ENCODE measurements around the gene AVPR2.

AVPR2 gene

DNA sequence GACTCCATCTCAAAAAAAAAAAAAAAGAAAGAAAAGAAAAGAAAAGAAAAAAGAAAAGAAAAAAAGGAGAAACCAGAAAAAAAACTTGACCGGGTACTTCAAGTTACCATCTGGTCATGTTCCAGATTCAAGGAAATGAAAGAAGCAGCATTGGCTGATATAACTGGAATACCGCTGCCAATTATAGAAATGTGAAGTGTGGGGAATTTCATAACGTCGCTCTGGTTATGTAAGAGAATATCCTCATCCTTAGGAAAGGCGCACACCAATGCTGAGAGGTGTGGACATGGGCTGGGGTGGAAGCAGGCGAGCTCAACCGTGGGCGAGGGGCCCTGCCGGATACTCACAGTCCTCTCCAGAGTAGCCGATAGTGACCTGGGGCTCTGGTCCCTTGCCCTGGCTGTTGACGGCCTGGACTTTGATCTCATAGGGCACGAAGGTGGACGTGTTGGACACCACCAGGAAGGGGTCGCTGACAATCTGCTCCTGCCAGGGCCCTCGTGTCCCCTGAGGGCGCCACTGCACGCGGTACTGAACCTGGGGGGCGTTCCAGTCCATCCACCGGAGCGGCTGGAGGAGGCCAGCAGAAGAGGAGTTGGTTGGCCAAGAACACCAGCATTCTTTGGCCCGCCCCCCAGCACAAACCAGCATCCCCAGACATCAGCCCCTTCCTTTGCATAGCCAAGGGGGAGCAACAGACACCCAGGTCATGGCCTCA lies 38.0 kb upstream of the AVPR2 start:
- ChIA-PET POLR2A (no interaction called here), CTCF (no interaction called here)
- Histone ChIP-seq H3K36me3 (ENCODE audit: control insufficient read depth in 2 of 2, insufficient read depth in 1 of 2, low read length in 2 of 2) (no peaks in the 10 kb centered on the region), H3K4me1 (ENCODE audit: control insufficient read depth, insufficient read depth, low read length) (no peaks in the 10 kb centered on the region), H3K9me3 (ENCODE audit: control insufficient read depth, insufficient read depth, low read depth, low read length) (no peaks in the 10 kb centered on the region), H3K4me3 (ENCODE audit: low read depth, low read length) (no peak overlapping the region), H3K27ac (ENCODE audit: extremely low read depth, low read depth, low read length) (no peak overlapping the region)
- TF ChIP-seq REST (tag by site-specific recombination; IDR thresholded peaks at IDR 0.05): no peak
- TF ChIP-seq ZNF214 (tag by site-specific recombination; IDR thresholded peaks at IDR 0.05; ENCODE audit: borderline replicate concordance): no peak
- no peak for TF ChIP-seq ZNF658 (tag by site-specific recombination; IDR thresholded peaks at IDR 0.05)
- no peak for TF ChIP-seq ZNF274 (IDR thresholded peaks at IDR 0.05; ENCODE audit: low read length)
- TF ChIP-seq ZNF274 (tag by site-specific recombination; IDR thresholded peaks at IDR 0.05; ENCODE audit: borderline replicate concordance): no peak
- TF ChIP-seq SP3 (tag by site-specific recombination; IDR thresholded peaks at IDR 0.05): no peak
- TF ChIP-seq ZNF670 (tag by site-specific recombination; IDR thresholded peaks at IDR 0.05; ENCODE audit: low read depth): no peak
- TF ChIP-seq YY1 (tag by site-specific recombination; IDR thresholded peaks at IDR 0.05): no peak
- TF ChIP-seq ZNF521 (tag by site-specific recombination; IDR thresholded peaks at IDR 0.05): no peak
- TF ChIP-seq ZNF707 (tag by site-specific recombination; IDR thresholded peaks at IDR 0.05): no peak
- TF ChIP-seq ZNF24 (tag by site-specific recombination; IDR thresholded peaks at IDR 0.05): no peak
- no peak for TF ChIP-seq TSHZ1 (tag by site-specific recombination; IDR thresholded peaks at IDR 0.05; ENCODE audit: borderline replicate concordance)
- TF ChIP-seq ZNF133 (tag by site-specific recombination; IDR thresholded peaks at IDR 0.05): no peak
- TF ChIP-seq ZNF549 (tag by site-specific recombination; IDR thresholded peaks at IDR 0.05): no peak
- TF ChIP-seq ZNF571 (tag by site-specific recombination; IDR thresholded peaks at IDR 0.05): no peak
- TF ChIP-seq PRDM6 (tag by site-specific recombination; IDR thresholded peaks at IDR 0.05): no peak
- TF ChIP-seq ZNF239 (tag by site-specific recombination; IDR thresholded peaks at IDR 0.05): no peak
- no peak for TF ChIP-seq ZNF530 (tag by site-specific recombination; IDR thresholded peaks at IDR 0.05; ENCODE audit: low read depth)
- no peak for TF ChIP-seq ZNF473 (tag by site-specific recombination; IDR thresholded peaks at IDR 0.05)
- TF ChIP-seq, protein P1, sequence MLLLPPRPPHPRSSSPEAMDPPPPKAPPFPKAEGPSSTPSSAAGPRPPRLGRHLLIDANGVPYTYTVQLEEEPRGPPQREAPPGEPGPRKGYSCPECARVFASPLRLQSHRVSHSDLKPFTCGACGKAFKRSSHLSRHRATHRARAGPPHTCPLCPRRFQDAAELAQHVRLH (tag by site-specific recombination; IDR thresholded peaks at IDR 0.05): no peak
- no peak for TF ChIP-seq PRDM2 (tag by site-specific recombination; IDR thresholded peaks at IDR 0.05; ENCODE audit: borderline replicate concordance)
